IMR-90 (cell line): ENCODE data around the gene HS3ST5. TPM values are rescaled to one million over a fixed set of nuclear protein-coding genes. Genes with fewer than 3 reads are reported as not detected.

ENCODE experiments used
- ATAC-seq: fragments of 200-7000 bp; cut with Tn5 transposase; 2 replicates; pipeline ENCODE4 v1.9.1; 2020; ENCODE audit warnings: low read depth, mild to moderate bottlenecking, moderate library complexity
- BruUV-seq: library from RNA; stranded (reverse); fragments of 400-500 nt; replicated peaks from 2 replicates; lab custom pipeline; 2021; lab: Mats Ljungman, UMichigan
- CTCF ChIA-PET: fragments of 300-600 bp; formaldehyde crosslinking; extraction: SDS; loops from one replicate; lab custom pipeline; 2021; ENCODE audit warnings: antibody characterized with exemption; lab: Yijun Ruan, JAX
- POLR2A ChIA-PET: fragments of 300-600 bp; sonication (Branson Sonifier 250); formaldehyde crosslinking; loops from one replicate; lab custom pipeline; 2022; ENCODE audit warnings: antibody characterized with exemption; ENCODE audit not compliant: unreplicated experiment; lab: Charles Lee
- DNase-seq: peaks from one replicate; pipeline ENCODE4 v3.0.0; 2013
- H2AFZ ChIP-seq: replicated peaks from 2 replicates; pipeline ENCODE3; 2013; ENCODE audit warnings: low read length, mild to moderate bottlenecking; ENCODE audit not compliant: poor library complexity
- H2AK5ac ChIP-seq: 2 replicates; pipeline ENCODE4 v1.6.1; 2013; ENCODE audit warnings: low read depth, low read length, inconsistent platforms
- H2AK9ac ChIP-seq: replicated peaks from 2 replicates; pipeline ENCODE3; 2013; ENCODE audit warnings: mild to moderate bottlenecking, low read depth, low read length, moderate library complexity; ENCODE audit not compliant: poor library complexity
- H2BK120ac ChIP-seq: 2 replicates; pipeline ENCODE4 v1.6.1; 2013; ENCODE audit warnings: low read depth, low read length, inconsistent platforms
- H2BK15ac ChIP-seq: 3 replicates; pipeline ENCODE4 v1.6.1; 2013; ENCODE audit warnings: low read depth, low read length, inconsistent platforms
- H2BK20ac ChIP-seq: 2 replicates; pipeline ENCODE4 v1.6.1; 2013; ENCODE audit warnings: low read depth, mild to moderate bottlenecking, inconsistent platforms, low read length, moderate library complexity
- H2BK5ac ChIP-seq: 2 replicates; pipeline ENCODE4 v1.6.1; 2013; ENCODE audit warnings: mild to moderate bottlenecking, low read depth, low read length, inconsistent platforms; ENCODE audit not compliant: poor library complexity, severe bottlenecking
- H3K14ac ChIP-seq: replicated peaks from 2 replicates; pipeline ENCODE4 v1.6.1; 2013; ENCODE audit warnings: low read depth, low read length, inconsistent platforms
- H3K18ac ChIP-seq: 2 replicates; pipeline ENCODE4 v1.6.1; 2013; ENCODE audit warnings: low read depth, low read length, control low read depth
- H3K23ac ChIP-seq: 2 replicates; pipeline ENCODE4 v1.6.1; 2013; ENCODE audit warnings: low read depth, low read length, inconsistent platforms
- H3K27ac ChIP-seq: 2 replicates; pipeline ENCODE4 v1.5.1; 2013; ENCODE audit warnings: mild to moderate bottlenecking, control low read depth, low read length; ENCODE audit not compliant: insufficient read depth
- H3K27me3 ChIP-seq: 2 replicates; pipeline ENCODE4 v1.6.1; 2013; ENCODE audit warnings: low read length; ENCODE audit not compliant: control insufficient read depth, insufficient read depth
- H3K36me3 ChIP-seq: 2 replicates; pipeline ENCODE4 v1.6.1; 2013; ENCODE audit warnings: low read length, mixed read lengths; ENCODE audit not compliant: control insufficient read depth, insufficient read depth
- H3K4ac ChIP-seq: 2 replicates; pipeline ENCODE4 v1.6.1; 2013; ENCODE audit warnings: low read depth, low read length, inconsistent platforms
- H3K4me1 ChIP-seq: 2 replicates; pipeline ENCODE4 v1.6.1; 2013; ENCODE audit warnings: low read length, mixed read lengths; ENCODE audit not compliant: control insufficient read depth, insufficient read depth
- H3K4me2 ChIP-seq: 2 replicates; pipeline ENCODE4 v1.6.1; 2013; ENCODE audit warnings: low read depth, mild to moderate bottlenecking, control low read depth, low read length, moderate library complexity
- H3K4me3 ChIP-seq: 2 replicates; pipeline ENCODE4 v1.5.1; 2013; ENCODE audit warnings: low read depth, mild to moderate bottlenecking, control low read depth, low read length, moderate library complexity; ENCODE audit not compliant: insufficient read depth
- H3K56ac ChIP-seq: 2 replicates; pipeline ENCODE4 v1.6.1; 2013; ENCODE audit warnings: low read length, inconsistent platforms; ENCODE audit not compliant: insufficient read depth; ENCODE audit errors: extremely low read depth
- H3K79me1 ChIP-seq, 2 experiments: 2 replicates each; pipeline ENCODE4 v1.6.1; 2013; ENCODE audit warnings: low read length in 2 of 2, inconsistent platforms in 1 of 2, low read depth in 1 of 2
- H3K9ac ChIP-seq: 2 replicates; pipeline ENCODE4 v1.6.1; 2013; ENCODE audit warnings: low read depth, low read length, control low read depth
- H3K9me1 ChIP-seq: 2 replicates; pipeline ENCODE4 v1.6.1; 2013; ENCODE audit warnings: low read length, inconsistent platforms; ENCODE audit not compliant: insufficient read depth
- H3K9me3 ChIP-seq: 2 replicates; pipeline ENCODE4 v1.6.1; 2013; ENCODE audit warnings: low read length; ENCODE audit not compliant: control insufficient read depth, insufficient read depth
- H4K20me1 ChIP-seq: 2 replicates; pipeline ENCODE4 v1.6.1; 2013; ENCODE audit warnings: low read length, inconsistent platforms; ENCODE audit not compliant: insufficient read depth
- H4K5ac ChIP-seq: 2 replicates; pipeline ENCODE4 v1.6.1; 2013; ENCODE audit warnings: mild to moderate bottlenecking, low read depth, low read length, control low read depth
- H4K8ac ChIP-seq, 2 experiments: 2 replicates each; pipeline ENCODE4 v1.6.1; 2013; ENCODE audit warnings: low read depth in 2 of 2, low read length in 2 of 2, control low read depth in 1 of 2, inconsistent platforms in 1 of 2
- H4K91ac ChIP-seq: 2 replicates; pipeline ENCODE4 v1.6.1; 2013; ENCODE audit warnings: low read depth, low read length, inconsistent platforms; ENCODE audit not compliant: insufficient read depth
- BHLHE40 ChIP-seq: fragments of 150-350 bp; IDR thresholded peaks from 2 replicates; pipeline ENCODE4 v1.6.1; 2016; ENCODE audit warnings: mild to moderate bottlenecking, low read depth, low read length
- CEBPB ChIP-seq: IDR thresholded peaks from 2 replicates; pipeline ENCODE4 v1.6.1; 2012; ENCODE audit warnings: low read depth, low read length, improper control_type of control experiment
- CHD1 ChIP-seq: IDR thresholded peaks from 2 replicates; pipeline ENCODE4 v1.6.1; 2012; ENCODE audit warnings: low read depth, low read length, improper control_type of control experiment
- FOS ChIP-seq: fragments of 150-350 bp; IDR thresholded peaks from 2 replicates; pipeline ENCODE4 v1.6.1; 2016; ENCODE audit warnings: low read depth, low read length
- MAFK ChIP-seq: IDR thresholded peaks from 2 replicates; pipeline ENCODE4 v1.6.1; 2012; ENCODE audit warnings: low read depth, low read length, improper control_type of control experiment
- MAZ ChIP-seq: IDR thresholded peaks from 2 replicates; pipeline ENCODE4 v1.6.1; 2012; ENCODE audit warnings: low read depth, mild to moderate bottlenecking, low read length, improper control_type of control experiment, moderate library complexity, borderline replicate concordance
- MXI1 ChIP-seq: IDR thresholded peaks from 2 replicates; pipeline ENCODE4 v1.6.1; 2012; ENCODE audit warnings: low read depth, mild to moderate bottlenecking, low read length, moderate library complexity, borderline replicate concordance
- NFE2L2 ChIP-seq: fragments of 150-350 bp; IDR thresholded peaks from 2 replicates; pipeline ENCODE4 v1.6.1; 2016; ENCODE audit warnings: low read depth, mild to moderate bottlenecking, low read length
- POLR2A ChIP-seq: IDR thresholded peaks from 2 replicates; pipeline ENCODE4 v1.6.1; 2012; ENCODE audit warnings: mild to moderate bottlenecking, low read depth, low read length
- RAD21 ChIP-seq: IDR thresholded peaks from 2 replicates; pipeline ENCODE4 v1.6.1; 2012; ENCODE audit warnings: low read length, improper control_type of control experiment
- RCOR1 ChIP-seq: IDR thresholded peaks from 2 replicates; pipeline ENCODE4 v1.6.1; 2012; ENCODE audit warnings: mild to moderate bottlenecking, low read length, improper control_type of control experiment; ENCODE audit not compliant: insufficient replicate concordance
- RFX5 ChIP-seq: IDR thresholded peaks from 2 replicates; pipeline ENCODE4 v1.8.0; 2012; ENCODE audit warnings: low read depth, mild to moderate bottlenecking, low read length, moderate library complexity
- SMC3 ChIP-seq: fragments of 150-350 bp; IDR thresholded peaks from 2 replicates; pipeline ENCODE4 v1.6.1; 2016; ENCODE audit warnings: low read depth, mild to moderate bottlenecking, antibody characterized with exemption, low read length, moderate library complexity
- WGBS, 2 experiments: methylation state at CpG; one replicate each; pipeline versions ENCODE4 v1.1.5 to v1.1.7; 2013; ENCODE audit warnings: missing lambda C conversion rate in 2 of 2; ENCODE audit not compliant: insufficient read length in 1 of 2; ENCODE audit errors: extremely low coverage in 2 of 2; 5-methylcytosine and 5-hydroxymethylcytosine counted together
- dilution Hi-C: fragments of 300-500 bp; cut with HindIII; formaldehyde crosslinking; loops from one replicate; pipeline ENCODE4 v1.14.3; 2018; ENCODE audit warnings: low sequenced_read_pairs; ENCODE audit not compliant: unreplicated experiment
- in situ Hi-C: fragments of 300-500 bp; cut with MboI; formaldehyde crosslinking; loops from 3 replicates; pipeline ENCODE4 v1.14.3; 2019; ENCODE audit warnings: low sequenced_read_pairs, inconsistent platforms, mixed read lengths
- intact Hi-C: fragments of 100-400 bp; cut with micrococcal nuclease; formaldehyde crosslinking; loops from 2 replicates; pipeline ENCODE4 v1.10.0; 2022
- polyA plus RNA-seq, 3 experiments: library from polyadenylated mRNA; depleted of rRNA; stranded (reverse); fragments of >200 nt; gene quantifications; 2 replicates each; pipeline ENCODE4 v1.2.3, GENCODE V29; 2012; ENCODE audit warnings: low replicate concordance in 1 of 3
- total RNA-seq: library from RNA; depleted of rRNA; stranded (reverse); fragments of >200 nt; gene quantifications from 2 replicates; pipeline ENCODE4 v1.2.3, GENCODE V29; 2012
- TF ChIP-seq, protein P1 (sequence below): conservative IDR thresholded peaks from 2 replicates; pipeline ENCODE4 v1.5.1; 2012; ENCODE audit warnings: mild to moderate bottlenecking, low read depth, low read length, improper control_type of control experiment
- TF ChIP-seq, protein P2 (sequence below): fragments of 150-350 bp; IDR thresholded peaks from 2 replicates; pipeline ENCODE4 v1.6.1; 2016; ENCODE audit warnings: low read depth, mild to moderate bottlenecking, low read length, moderate library complexity, borderline replicate concordance
- TF ChIP-seq, protein P3 (sequence below): fragments of 150-350 bp; IDR thresholded peaks from 2 replicates; pipeline ENCODE4 v1.6.1; 2017; ENCODE audit warnings: mild to moderate bottlenecking, antibody characterized with exemption, low read length, low read depth

Gene HS3ST5
- total and polyA plus RNA-seq, 2 of the 4 experiments (the other 2 are of a cell fraction): not detected

DNA sequence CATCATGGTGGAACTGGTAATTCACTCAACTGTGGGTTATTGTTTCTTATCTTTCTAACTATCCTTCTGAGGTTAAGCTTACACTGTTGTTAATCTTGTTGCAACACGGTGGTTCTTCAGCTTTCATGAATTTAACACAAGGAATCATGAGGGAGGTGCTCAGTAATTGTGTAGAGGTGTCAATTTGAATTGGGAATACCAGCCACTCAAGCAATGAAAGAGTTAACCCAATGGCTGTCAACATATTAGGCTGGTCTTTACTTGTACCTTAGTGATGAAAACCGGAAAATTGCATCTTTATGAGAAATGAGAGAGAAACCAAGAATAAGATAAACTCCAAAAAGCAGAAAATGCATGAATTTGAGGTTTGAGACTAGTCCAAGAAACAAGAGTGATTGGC is 95.7 kb downstream of the HS3ST5 start:
- no peaks in the 10 kb centered on the region for H3K27me3 ChIP-seq
- no peak overlapping the region for H2AK9ac ChIP-seq
- H2AFZ ChIP-seq: no peak overlapping the region
- H3K36me3 ChIP-seq: no peaks in the 10 kb centered on the region
- H2AK5ac ChIP-seq: no peak overlapping the region
- H3K9me3 ChIP-seq: no peaks in the 10 kb centered on the region
- no peaks in the 10 kb centered on the region for H3K4me1 ChIP-seq
- H2BK5ac ChIP-seq: no peak overlapping the region
- ChIA-PET POLR2A (no interaction called here), CTCF (no interaction called here)
- H4K5ac ChIP-seq: no peak overlapping the region
- no peaks in the 10 kb centered on the region for H4K20me1 ChIP-seq
- dilution Hi-C loops: no loop called here
- H3K27ac ChIP-seq: no peak overlapping the region
- ATAC-seq: no peak
- no peak overlapping the region for H3K4me2 ChIP-seq
- no peak overlapping the region for H3K4ac ChIP-seq
- H3K9ac ChIP-seq: no peak overlapping the region
- WGBS, 2 experiments: no CpG with 5 or more reads among the region's 2 CpGs
- no peak overlapping the region for H4K8ac ChIP-seq
- no peak overlapping the region for H2BK120ac ChIP-seq
- H3K23ac ChIP-seq: no peak overlapping the region
- H3K79me1 ChIP-seq: no peaks in the 10 kb centered on the region
- no peak overlapping the region for H4K91ac ChIP-seq
- TF ChIP-seq NFE2L2: no peak
- TF ChIP-seq, protein P1, sequence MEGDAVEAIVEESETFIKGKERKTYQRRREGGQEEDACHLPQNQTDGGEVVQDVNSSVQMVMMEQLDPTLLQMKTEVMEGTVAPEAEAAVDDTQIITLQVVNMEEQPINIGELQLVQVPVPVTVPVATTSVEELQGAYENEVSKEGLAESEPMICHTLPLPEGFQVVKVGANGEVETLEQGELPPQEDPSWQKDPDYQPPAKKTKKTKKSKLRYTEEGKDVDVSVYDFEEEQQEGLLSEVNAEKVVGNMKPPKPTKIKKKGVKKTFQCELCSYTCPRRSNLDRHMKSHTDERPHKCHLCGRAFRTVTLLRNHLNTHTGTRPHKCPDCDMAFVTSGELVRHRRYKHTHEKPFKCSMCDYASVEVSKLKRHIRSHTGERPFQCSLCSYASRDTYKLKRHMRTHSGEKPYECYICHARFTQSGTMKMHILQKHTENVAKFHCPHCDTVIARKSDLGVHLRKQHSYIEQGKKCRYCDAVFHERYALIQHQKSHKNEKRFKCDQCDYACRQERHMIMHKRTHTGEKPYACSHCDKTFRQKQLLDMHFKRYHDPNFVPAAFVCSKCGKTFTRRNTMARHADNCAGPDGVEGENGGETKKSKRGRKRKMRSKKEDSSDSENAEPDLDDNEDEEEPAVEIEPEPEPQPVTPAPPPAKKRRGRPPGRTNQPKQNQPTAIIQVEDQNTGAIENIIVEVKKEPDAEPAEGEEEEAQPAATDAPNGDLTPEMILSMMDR: no peak
- TF ChIP-seq MAZ: no peak
- TF ChIP-seq RCOR1: no peak
- TF ChIP-seq MAFK: no peak
- no peak for TF ChIP-seq BHLHE40
- TF ChIP-seq POLR2A: no peak
- no peak for TF ChIP-seq CHD1
- TF ChIP-seq RAD21: no peak
- no peak for TF ChIP-seq CEBPB
- TF ChIP-seq FOS: no peak
- TF ChIP-seq MXI1: no peak
- TF ChIP-seq, protein P2, sequence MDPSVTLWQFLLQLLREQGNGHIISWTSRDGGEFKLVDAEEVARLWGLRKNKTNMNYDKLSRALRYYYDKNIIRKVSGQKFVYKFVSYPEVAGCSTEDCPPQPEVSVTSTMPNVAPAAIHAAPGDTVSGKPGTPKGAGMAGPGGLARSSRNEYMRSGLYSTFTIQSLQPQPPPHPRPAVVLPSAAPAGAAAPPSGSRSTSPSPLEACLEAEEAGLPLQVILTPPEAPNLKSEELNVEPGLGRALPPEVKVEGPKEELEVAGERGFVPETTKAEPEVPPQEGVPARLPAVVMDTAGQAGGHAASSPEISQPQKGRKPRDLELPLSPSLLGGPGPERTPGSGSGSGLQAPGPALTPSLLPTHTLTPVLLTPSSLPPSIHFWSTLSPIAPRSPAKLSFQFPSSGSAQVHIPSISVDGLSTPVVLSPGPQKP: no peak
- TF ChIP-seq RFX5: no peak
- TF ChIP-seq SMC3: no peak
- TF ChIP-seq, protein P3, sequence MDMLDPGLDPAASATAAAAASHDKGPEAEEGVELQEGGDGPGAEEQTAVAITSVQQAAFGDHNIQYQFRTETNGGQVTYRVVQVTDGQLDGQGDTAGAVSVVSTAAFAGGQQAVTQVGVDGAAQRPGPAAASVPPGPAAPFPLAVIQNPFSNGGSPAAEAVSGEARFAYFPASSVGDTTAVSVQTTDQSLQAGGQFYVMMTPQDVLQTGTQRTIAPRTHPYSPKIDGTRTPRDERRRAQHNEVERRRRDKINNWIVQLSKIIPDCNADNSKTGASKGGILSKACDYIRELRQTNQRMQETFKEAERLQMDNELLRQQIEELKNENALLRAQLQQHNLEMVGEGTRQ: no peak
- no peak overlapping the region for H3K14ac ChIP-seq
- in situ Hi-C loops: no loop called here
- no peak overlapping the region for H2BK20ac ChIP-seq
- no peak overlapping the region for H3K4me3 ChIP-seq
- no peaks in the 10 kb centered on the region for H3K9me1 ChIP-seq
- no peak overlapping the region for H3K56ac ChIP-seq
- DNase-seq: no peak
- H3K18ac ChIP-seq: no peak overlapping the region
- BruUV-seq: no TSS peak
- intact Hi-C loops: no loop called here
- no peak overlapping the region for H2BK15ac ChIP-seq
